Measurements from ENCODE around the gene NRGN.

Gene NRGN

GRCh38 chr11:124700028-124700427, 39.7 kb upstream of the NRGN start:
- H3K27me3 ChIP-seq (ENCODE audit: insufficient read depth, poor library complexity, severe bottlenecking) = peaks cover 2% of the 10 kb centered on the region
- no peak for DNase-seq (ENCODE audit: low read depth in 1 of 2, low spot score in 1 of 2)
- TF ChIP-seq SPI1 (IDR thresholded peaks at IDR 0.05; ENCODE audit: borderline replicate concordance, low read depth) = no peak
- no peak for TF ChIP-seq REST (IDR thresholded peaks at IDR 0.05; ENCODE audit: insufficient replicate concordance, low read depth)
- no peak for TF ChIP-seq CTCF (IDR thresholded peaks at IDR 0.05; ENCODE audit: insufficient read depth, low read length)
- TF ChIP-seq GABPA (IDR thresholded peaks at IDR 0.05; ENCODE audit: low read depth) = no peak
- TF ChIP-seq POLR2AphosphoS5 (IDR thresholded peaks at IDR 0.05; ENCODE audit: low read depth) = no peak
- no peak overlapping the region for H3K4me3 ChIP-seq (replicated peaks; ENCODE audit: insufficient read depth, low read length)
- H3K27ac ChIP-seq (replicated peaks) = no peak overlapping the region

- no peak for TF ChIP-seq REST (IDR thresholded peaks at IDR 0.05; ENCODE audit: insufficient replicate concordance, low read depth)
- no peak for TF ChIP-seq CTCF (IDR thresholded peaks at IDR 0.05; ENCODE audit: insufficient read depth, low read length)
- no peak for DNase-seq (ENCODE audit: low read depth in 1 of 2, low spot score in 1 of 2)
- H3K27me3 ChIP-seq (ENCODE audit: insufficient read depth, poor library complexity, severe bottlenecking) = no peaks in the 10 kb centered on the region
Observed at GRCh38 chr11:124707829-124708228, 31.9 kb upstream of the NRGN start.

GRCh38 chr11:124712392-124712791, 27.4 kb upstream of the NRGN start:
- no peak for DNase-seq (ENCODE audit: low read depth in 1 of 2, low spot score in 1 of 2)
- Histone ChIP-seq H3K27ac (replicated peaks) (no peak overlapping the region), H3K4me3 (replicated peaks; ENCODE audit: insufficient read depth, low read length) (no peak overlapping the region), H3K27me3 (ENCODE audit: insufficient read depth, poor library complexity, severe bottlenecking) (peaks cover 11% of the 10 kb centered on the region)
- TF ChIP-seq GABPA (IDR thresholded peaks at IDR 0.05; ENCODE audit: low read depth) (no peak), CTCF (IDR thresholded peaks at IDR 0.05; ENCODE audit: insufficient read depth, low read length) (no peak), POLR2AphosphoS5 (IDR thresholded peaks at IDR 0.05; ENCODE audit: low read depth) (no peak), REST (IDR thresholded peaks at IDR 0.05; ENCODE audit: insufficient replicate concordance, low read depth) (no peak), SPI1 (IDR thresholded peaks at IDR 0.05; ENCODE audit: borderline replicate concordance, low read depth) (no peak)

More at GRCh38 chr11:124707829-124708228, 31.9 kb upstream of the NRGN start:
- Histone ChIP-seq H3K27ac (replicated peaks) (no peak overlapping the region), H3K4me3 (replicated peaks; ENCODE audit: insufficient read depth, low read length) (no peak overlapping the region)
